HEK293 (cell line): ENCODE measurements around the gene SMAGP.

Experiments
- KLF16 ChIP-seq: fragments of 450-650 bp; formaldehyde crosslinking; IDR thresholded peaks from 2 replicates; pipeline ENCODE4 v1.5.1; 2017; ENCODE audit warnings: missing biosample characterization, missing genetic modification characterization
- KLF7 ChIP-seq: fragments of 450-650 bp; formaldehyde crosslinking; IDR thresholded peaks from 2 replicates; pipeline ENCODE4 v1.5.1; 2016; ENCODE audit warnings: missing biosample characterization, missing genetic modification characterization, borderline replicate concordance
- MYNN ChIP-seq: fragments of 450-650 bp; formaldehyde crosslinking; IDR thresholded peaks from 2 replicates; pipeline ENCODE4 v1.5.1; 2016; ENCODE audit warnings: missing biosample characterization, missing genetic modification characterization, borderline replicate concordance
- MZF1 ChIP-seq: fragments of 450-650 bp; formaldehyde crosslinking; IDR thresholded peaks from 2 replicates; pipeline ENCODE4 v1.5.1; 2017; ENCODE audit warnings: missing biosample characterization, missing genetic modification characterization, borderline replicate concordance
- PATZ1 ChIP-seq: fragments of 450-650 bp; formaldehyde crosslinking; IDR thresholded peaks from 2 replicates; pipeline ENCODE4 v1.5.1; 2016; ENCODE audit warnings: missing biosample characterization, missing genetic modification characterization
- PRDM1 ChIP-seq: fragments of 450-650 bp; formaldehyde crosslinking; IDR thresholded peaks from 2 replicates; pipeline ENCODE4; 2016; ENCODE audit warnings: missing biosample characterization, missing genetic modification characterization
- SP2 ChIP-seq: fragments of 450-650 bp; formaldehyde crosslinking; IDR thresholded peaks from 2 replicates; pipeline ENCODE4 v1.5.1; 2016; ENCODE audit warnings: missing biosample characterization, missing genetic modification characterization
- WT1 ChIP-seq: fragments of 450-650 bp; formaldehyde crosslinking; IDR thresholded peaks from 2 replicates; pipeline ENCODE4 v1.5.1; 2016; ENCODE audit warnings: missing biosample characterization, missing genetic modification characterization
- ZBTB17 ChIP-seq: fragments of 450-650 bp; formaldehyde crosslinking; IDR thresholded peaks from 2 replicates; pipeline ENCODE4 v1.5.1; 2016; ENCODE audit warnings: missing biosample characterization, missing genetic modification characterization
- ZBTB6 ChIP-seq: fragments of 450-650 bp; formaldehyde crosslinking; IDR thresholded peaks from 2 replicates; pipeline ENCODE4 v1.5.1; 2017; ENCODE audit warnings: missing biosample characterization, missing genetic modification characterization
- ZFHX2 ChIP-seq: fragments of 450-650 bp; formaldehyde crosslinking; conservative IDR thresholded peaks from 2 replicates; pipeline ENCODE4 v1.5.1; 2016; ENCODE audit warnings: missing biosample characterization, missing genetic modification characterization
- ZIC2 ChIP-seq: fragments of 450-650 bp; formaldehyde crosslinking; IDR thresholded peaks from 2 replicates; pipeline ENCODE4 v1.5.1; 2016; ENCODE audit warnings: missing biosample characterization, missing genetic modification characterization
- ZNF211 ChIP-seq: fragments of 450-650 bp; formaldehyde crosslinking; IDR thresholded peaks from 2 replicates; pipeline ENCODE4 v1.5.1; 2016; ENCODE audit warnings: low read depth, missing biosample characterization, missing genetic modification characterization
- ZNF274 ChIP-seq, 2 experiments: fragments of 200-500 bp in 1 of 2; fragments of 450-650 bp in 1 of 2; sonication (Bioruptor generic) in 1 of 2; formaldehyde crosslinking in 1 of 2; IDR thresholded peaks; 2 replicates each; pipeline versions ENCODE4 v1.5.1 to v1.6.1; 2014 to 2016; ENCODE audit warnings: borderline replicate concordance in 1 of 2, inconsistent platforms in 1 of 2, low read length in 1 of 2, missing biosample characterization in 1 of 2, missing genetic modification characterization in 1 of 2
- ZNF335 ChIP-seq: fragments of 450-650 bp; formaldehyde crosslinking; conservative IDR thresholded peaks from 2 replicates; pipeline ENCODE4 v1.5.1; 2016; ENCODE audit warnings: missing biosample characterization, missing genetic modification characterization
- ZNF366 ChIP-seq: fragments of 450-650 bp; formaldehyde crosslinking; conservative IDR thresholded peaks from 2 replicates; pipeline ENCODE4 v1.5.1; 2016; ENCODE audit warnings: missing biosample characterization, missing genetic modification characterization
- ZNF37A ChIP-seq: fragments of 450-650 bp; IDR thresholded peaks from 2 replicates; pipeline ENCODE4 v1.5.1; 2018; ENCODE audit warnings: missing biosample characterization, missing genetic modification characterization
- ZNF514 ChIP-seq: fragments of 450-650 bp; formaldehyde crosslinking; IDR thresholded peaks from 2 replicates; pipeline ENCODE4 v1.5.1; 2016; ENCODE audit warnings: missing biosample characterization, missing genetic modification characterization
- ZNF555 ChIP-seq: fragments of 450-650 bp; formaldehyde crosslinking; conservative IDR thresholded peaks from 2 replicates; pipeline ENCODE4 v1.5.1; 2017; ENCODE audit warnings: missing biosample characterization, mild to moderate bottlenecking, missing genetic modification characterization, inconsistent platforms
- ZNF600 ChIP-seq: fragments of 450-650 bp; formaldehyde crosslinking; IDR thresholded peaks from 2 replicates; pipeline ENCODE4 v1.5.1; 2016; ENCODE audit warnings: missing biosample characterization, missing genetic modification characterization
- ZSCAN30 ChIP-seq: fragments of 450-650 bp; IDR thresholded peaks from 2 replicates; pipeline ENCODE4 v1.5.1; 2018; ENCODE audit warnings: missing biosample characterization, mild to moderate bottlenecking, missing genetic modification characterization, moderate library complexity
- ZXDB ChIP-seq: fragments of 450-650 bp; formaldehyde crosslinking; IDR thresholded peaks from 2 replicates; pipeline ENCODE4 v1.5.1; 2016; ENCODE audit warnings: missing biosample characterization, missing genetic modification characterization
- TF ChIP-seq, protein P1 (sequence below): fragments of 450-650 bp; formaldehyde crosslinking; IDR thresholded peaks from 2 replicates; pipeline ENCODE4 v1.5.1; 2016; ENCODE audit warnings: missing biosample characterization, missing genetic modification characterization
- TF ChIP-seq, protein P2 (sequence below): fragments of 450-650 bp; formaldehyde crosslinking; IDR thresholded peaks from 2 replicates; pipeline ENCODE4 v1.5.1; 2016; ENCODE audit warnings: missing biosample characterization, missing genetic modification characterization
- TF ChIP-seq, protein P3 (sequence below): fragments of 450-650 bp; formaldehyde crosslinking; IDR thresholded peaks from 2 replicates; pipeline ENCODE4 v1.5.1; 2016; ENCODE audit warnings: missing biosample characterization, missing genetic modification characterization
- TF ChIP-seq, protein P4 (sequence below): fragments of 450-650 bp; formaldehyde crosslinking; IDR thresholded peaks from 2 replicates; pipeline ENCODE4 v1.5.1; 2016; ENCODE audit warnings: missing biosample characterization, missing genetic modification characterization, low read depth
- TF ChIP-seq, protein P5 (sequence below): sonication (generic); formaldehyde crosslinking; IDR thresholded peaks from 2 replicates; pipeline ENCODE4 v1.8.1; 2022; ENCODE audit warnings: mild to moderate bottlenecking, moderate library complexity, missing genetic modification reagents

SMAGP gene

DNA sequence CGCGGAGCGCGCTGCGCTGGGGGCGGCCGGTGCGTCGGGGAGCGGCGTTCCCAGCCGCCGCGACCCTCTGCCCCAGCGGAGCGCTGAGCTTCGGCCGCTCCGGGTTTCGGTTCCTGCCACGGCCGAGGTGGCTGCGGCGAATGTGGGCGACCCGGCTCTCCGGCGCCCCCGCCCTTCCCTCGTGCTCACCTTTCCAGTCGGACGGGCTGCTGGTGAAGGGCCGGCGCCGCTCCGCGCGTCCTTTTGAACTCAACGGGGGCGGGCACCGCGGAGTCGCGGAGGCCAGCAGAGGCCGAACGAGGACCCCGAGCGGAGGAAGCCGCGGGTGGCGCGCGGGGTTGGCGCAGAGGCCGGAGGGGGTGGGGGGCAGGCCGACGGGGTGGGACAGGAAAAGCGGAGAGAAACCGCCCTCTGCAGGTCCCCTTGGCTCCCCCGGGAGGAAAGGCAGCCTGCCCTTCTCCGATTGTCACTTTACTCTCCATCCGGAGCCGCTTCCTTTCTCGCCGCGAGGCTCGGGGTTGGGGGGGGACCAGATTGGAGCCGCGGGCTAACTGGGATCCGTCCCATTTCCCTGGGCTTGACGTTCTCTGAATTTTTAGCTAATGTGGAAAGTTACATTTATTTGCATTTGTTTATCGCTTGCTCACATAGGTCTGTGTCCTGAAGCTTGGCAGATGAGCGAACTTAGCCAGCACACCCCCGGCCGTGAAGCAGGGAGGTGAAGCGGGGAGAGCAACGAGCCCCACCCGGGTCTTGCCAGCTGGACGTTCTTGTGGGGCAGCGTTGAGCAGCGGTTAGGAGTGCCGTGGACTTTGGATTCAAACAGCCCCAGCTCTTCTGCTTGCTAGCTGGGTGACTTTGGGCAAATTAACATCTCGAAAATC is at the start of gene SMAGP (continued):
- TF ChIP-seq ZNF274 (IDR thresholded peaks at IDR 0.05; ENCODE audit: low read length) (no peak), ZNF274 (tag by site-specific recombination; IDR thresholded peaks at IDR 0.05; ENCODE audit: borderline replicate concordance) (no peak), ZXDB (tag by site-specific recombination) (0 out of 2 replicates have a peak, but pooled peaks have one; percentile 38), SP2 (tag by site-specific recombination) (peak; percentile 65), ZNF211 (tag by site-specific recombination) (no peak), ZBTB6 (tag by site-specific recombination) (no peak), KLF7 (tag by site-specific recombination) (no peak), ZNF555 (no peak), ZFHX2 (tag by site-specific recombination) (peak; percentile 87), ZNF366 (no peak), MZF1 (tag by site-specific recombination) (no peak), ZNF600 (tag by site-specific recombination) (0 out of 2 replicates have a peak, but pooled peaks have one; percentile 9), WT1 (tag by site-specific recombination) (0 out of 2 replicates have a peak, but pooled peaks have one; percentile 15), MYNN (no peak), ZNF514 (tag by site-specific recombination) (no peak), ZSCAN30 (tag by site-specific recombination) (0 out of 2 replicates have a peak, but pooled peaks have one; percentile 44), PATZ1 (tag by site-specific recombination) (peak; percentile 75), ZNF335 (tag by site-specific recombination) (peak; percentile 87), ZNF37A (tag by site-specific recombination) (no peak), PRDM1 (tag by site-specific recombination) (peak; percentile 71), ZBTB17 (tag by site-specific recombination) (peak; percentile 35; the same call in 1 of the 2 replicates), KLF16 (tag by site-specific recombination) (peak; percentile 52; the same call in 1 of the 2 replicates), ZIC2 (tag by site-specific recombination) (peak; percentile 85)
- TF ChIP-seq, protein P1, sequence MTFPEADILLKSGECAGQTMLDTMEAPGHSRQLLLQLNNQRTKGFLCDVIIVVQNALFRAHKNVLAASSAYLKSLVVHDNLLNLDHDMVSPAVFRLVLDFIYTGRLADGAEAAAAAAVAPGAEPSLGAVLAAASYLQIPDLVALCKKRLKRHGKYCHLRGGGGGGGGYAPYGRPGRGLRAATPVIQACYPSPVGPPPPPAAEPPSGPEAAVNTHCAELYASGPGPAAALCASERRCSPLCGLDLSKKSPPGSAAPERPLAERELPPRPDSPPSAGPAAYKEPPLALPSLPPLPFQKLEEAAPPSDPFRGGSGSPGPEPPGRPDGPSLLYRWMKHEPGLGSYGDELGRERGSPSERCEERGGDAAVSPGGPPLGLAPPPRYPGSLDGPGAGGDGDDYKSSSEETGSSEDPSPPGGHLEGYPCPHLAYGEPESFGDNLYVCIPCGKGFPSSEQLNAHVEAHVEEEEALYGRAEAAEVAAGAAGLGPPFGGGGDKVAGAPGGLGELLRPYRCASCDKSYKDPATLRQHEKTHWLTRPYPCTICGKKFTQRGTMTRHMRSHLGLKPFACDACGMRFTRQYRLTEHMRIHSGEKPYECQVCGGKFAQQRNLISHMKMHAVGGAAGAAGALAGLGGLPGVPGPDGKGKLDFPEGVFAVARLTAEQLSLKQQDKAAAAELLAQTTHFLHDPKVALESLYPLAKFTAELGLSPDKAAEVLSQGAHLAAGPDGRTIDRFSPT (tag by site-specific recombination) = peak; percentile 10; the same call in 1 of the 2 replicates
- TF ChIP-seq, protein P2, sequence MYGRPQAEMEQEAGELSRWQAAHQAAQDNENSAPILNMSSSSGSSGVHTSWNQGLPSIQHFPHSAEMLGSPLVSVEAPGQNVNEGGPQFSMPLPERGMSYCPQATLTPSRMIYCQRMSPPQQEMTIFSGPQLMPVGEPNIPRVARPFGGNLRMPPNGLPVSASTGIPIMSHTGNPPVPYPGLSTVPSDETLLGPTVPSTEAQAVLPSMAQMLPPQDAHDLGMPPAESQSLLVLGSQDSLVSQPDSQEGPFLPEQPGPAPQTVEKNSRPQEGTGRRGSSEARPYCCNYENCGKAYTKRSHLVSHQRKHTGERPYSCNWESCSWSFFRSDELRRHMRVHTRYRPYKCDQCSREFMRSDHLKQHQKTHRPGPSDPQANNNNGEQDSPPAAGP (tag by site-specific recombination) = 0 out of 2 replicates have a peak, but pooled peaks have one; percentile 12
- TF ChIP-seq, protein P3, sequence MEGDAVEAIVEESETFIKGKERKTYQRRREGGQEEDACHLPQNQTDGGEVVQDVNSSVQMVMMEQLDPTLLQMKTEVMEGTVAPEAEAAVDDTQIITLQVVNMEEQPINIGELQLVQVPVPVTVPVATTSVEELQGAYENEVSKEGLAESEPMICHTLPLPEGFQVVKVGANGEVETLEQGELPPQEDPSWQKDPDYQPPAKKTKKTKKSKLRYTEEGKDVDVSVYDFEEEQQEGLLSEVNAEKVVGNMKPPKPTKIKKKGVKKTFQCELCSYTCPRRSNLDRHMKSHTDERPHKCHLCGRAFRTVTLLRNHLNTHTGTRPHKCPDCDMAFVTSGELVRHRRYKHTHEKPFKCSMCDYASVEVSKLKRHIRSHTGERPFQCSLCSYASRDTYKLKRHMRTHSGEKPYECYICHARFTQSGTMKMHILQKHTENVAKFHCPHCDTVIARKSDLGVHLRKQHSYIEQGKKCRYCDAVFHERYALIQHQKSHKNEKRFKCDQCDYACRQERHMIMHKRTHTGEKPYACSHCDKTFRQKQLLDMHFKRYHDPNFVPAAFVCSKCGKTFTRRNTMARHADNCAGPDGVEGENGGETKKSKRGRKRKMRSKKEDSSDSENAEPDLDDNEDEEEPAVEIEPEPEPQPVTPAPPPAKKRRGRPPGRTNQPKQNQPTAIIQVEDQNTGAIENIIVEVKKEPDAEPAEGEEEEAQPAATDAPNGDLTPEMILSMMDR (tag by site-specific recombination) = peak; percentile 69
- TF ChIP-seq, protein P4, sequence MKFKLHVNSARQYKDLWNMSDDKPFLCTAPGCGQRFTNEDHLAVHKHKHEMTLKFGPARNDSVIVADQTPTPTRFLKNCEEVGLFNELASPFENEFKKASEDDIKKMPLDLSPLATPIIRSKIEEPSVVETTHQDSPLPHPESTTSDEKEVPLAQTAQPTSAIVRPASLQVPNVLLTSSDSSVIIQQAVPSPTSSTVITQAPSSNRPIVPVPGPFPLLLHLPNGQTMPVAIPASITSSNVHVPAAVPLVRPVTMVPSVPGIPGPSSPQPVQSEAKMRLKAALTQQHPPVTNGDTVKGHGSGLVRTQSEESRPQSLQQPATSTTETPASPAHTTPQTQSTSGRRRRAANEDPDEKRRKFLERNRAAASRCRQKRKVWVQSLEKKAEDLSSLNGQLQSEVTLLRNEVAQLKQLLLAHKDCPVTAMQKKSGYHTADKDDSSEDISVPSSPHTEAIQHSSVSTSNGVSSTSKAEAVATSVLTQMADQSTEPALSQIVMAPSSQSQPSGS (tag by site-specific recombination) = no peak
- TF ChIP-seq, protein P5, sequence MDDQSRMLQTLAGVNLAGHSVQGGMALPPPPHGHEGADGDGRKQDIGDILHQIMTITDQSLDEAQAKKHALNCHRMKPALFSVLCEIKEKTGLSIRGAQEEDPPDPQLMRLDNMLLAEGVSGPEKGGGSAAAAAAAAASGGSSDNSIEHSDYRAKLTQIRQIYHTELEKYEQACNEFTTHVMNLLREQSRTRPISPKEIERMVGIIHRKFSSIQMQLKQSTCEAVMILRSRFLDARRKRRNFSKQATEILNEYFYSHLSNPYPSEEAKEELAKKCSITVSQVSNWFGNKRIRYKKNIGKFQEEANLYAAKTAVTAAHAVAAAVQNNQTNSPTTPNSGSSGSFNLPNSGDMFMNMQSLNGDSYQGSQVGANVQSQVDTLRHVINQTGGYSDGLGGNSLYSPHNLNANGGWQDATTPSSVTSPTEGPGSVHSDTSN (CRISPR knock-in tag) = no peak
